Cerebellar cortex (tissue), 1 donor: ENCODE data around the gene ALDOC.
"Not testable (repeated sequence)": the region's sequence is repeated elsewhere in the genome, so short reads cannot be mapped to it uniquely, and the experiment has no call there.

ENCODE experiments used
- DNase-seq: peaks from one replicate; pipeline ENCODE4 v3.0.0-alpha.2; 2015; ENCODE audit warnings: low spot score

The ALDOC gene

DNA sequence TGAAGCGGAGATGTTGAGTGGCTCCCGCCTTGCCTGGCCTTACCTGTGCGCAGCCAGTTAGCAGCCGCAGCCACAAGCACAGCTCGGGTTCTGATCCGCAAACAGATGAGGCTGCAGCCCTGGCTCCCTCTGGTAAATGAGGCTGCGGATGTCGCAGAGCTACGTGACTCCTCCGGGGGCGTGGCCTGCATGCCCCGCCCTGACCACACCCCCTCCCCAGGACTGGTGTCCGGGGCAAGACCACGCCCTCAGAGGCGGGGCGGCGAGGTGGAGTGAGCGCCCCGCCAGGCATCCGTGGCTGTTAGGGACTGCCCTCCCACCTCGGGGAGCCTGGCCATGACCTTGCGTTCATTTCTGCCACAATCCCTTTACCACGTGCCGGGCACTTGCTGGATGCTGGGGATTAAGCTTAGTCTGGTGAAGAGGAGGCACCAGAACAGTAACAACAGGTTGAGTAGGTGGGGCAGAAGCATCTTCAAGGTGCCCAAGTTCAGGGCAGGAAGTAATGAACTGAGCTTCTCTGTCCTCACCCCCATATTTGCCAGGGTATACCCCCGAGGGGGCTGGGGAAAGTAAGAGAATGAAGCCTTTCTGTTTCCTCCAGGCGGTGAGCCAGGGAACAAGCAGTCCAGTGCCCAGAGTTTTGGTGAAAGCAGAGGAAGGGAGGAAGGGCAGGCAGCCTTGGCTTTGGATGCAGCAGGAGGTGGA, at the start of gene ALDOC:
TSS of gene ALDOC (minus strand) at position 138 of the 708 bp plus-strand sequence. CDS start 1,363 bp downstream, outside the sequence.
- peak; percentile 97 for DNase-seq

- DNase-seq: no peak
These were observed 47.5 kb upstream of the ALDOC start for GRCh38 chr17:28624148-28624547.

GRCh38 chr17:28623696-28624095, 47.0 kb upstream of the ALDOC start:
- no peak for DNase-seq

DNA sequence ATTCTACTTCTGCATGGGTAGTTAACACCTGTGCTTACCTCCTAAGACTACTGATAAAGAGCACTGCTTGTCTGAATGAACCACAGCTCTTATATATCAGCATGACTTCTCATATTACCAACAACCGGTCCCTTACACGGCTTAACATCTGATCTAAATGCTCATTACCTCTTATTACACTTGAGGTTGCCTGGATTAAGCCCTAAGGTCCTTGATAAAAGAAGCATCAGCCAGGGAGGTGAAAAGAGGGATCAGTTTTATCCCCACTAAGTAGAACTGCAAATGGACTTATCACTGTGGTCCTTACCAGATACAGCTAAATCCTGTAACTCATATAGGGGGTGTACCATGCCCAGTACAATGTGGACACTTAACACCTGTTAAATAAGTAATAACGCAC, 45.5 kb upstream of the ALDOC start:
- no peak for DNase-seq

- DNase-seq: no peak
These were observed 43.3 kb upstream of the ALDOC start for GRCh38 chr17:28620010-28620409.

DNA sequence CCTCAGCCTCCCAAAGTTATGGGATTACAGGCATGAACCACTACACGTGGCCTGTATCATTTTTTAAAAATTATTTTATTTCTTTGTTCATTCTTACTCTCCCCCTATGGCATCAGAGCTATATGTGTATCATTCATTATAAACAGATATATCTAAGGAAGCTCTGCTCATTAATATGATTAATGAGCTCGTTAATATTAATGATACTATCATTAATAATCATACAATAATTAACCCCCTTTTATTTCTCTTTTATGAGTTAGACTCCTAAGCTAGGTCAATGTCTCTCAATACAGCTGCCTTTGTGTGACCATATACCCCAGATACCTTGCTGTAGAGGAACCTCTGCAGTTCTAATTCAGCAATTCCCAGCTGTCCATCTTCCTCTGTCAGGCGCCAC, 41.8 kb upstream of the ALDOC start:
- DNase-seq: no peak

DNA sequence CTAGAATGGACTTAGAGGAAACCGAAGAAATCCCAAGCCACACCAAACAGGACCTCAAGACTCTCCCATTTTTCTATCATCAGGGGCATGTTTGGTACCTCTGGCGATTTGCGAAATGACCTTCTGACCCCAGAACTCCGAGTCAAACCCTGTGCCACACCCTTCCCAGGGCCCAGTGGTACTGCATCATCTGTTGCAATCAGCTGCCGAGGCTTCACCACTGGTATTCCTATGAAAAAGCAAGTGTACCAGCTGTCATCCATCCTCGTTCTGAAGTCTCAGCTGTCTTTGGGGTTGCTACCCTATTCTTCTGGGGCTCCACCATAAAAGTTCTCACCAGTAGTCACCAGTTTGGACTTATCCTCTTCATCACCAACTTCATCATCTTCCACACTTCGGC, 39.6 kb upstream of the ALDOC start:
- DNase-seq: no peak

- DNase-seq: no peak
These were observed 38.7 kb upstream of the ALDOC start for GRCh38 chr17:28615260-28615940.

DNA sequence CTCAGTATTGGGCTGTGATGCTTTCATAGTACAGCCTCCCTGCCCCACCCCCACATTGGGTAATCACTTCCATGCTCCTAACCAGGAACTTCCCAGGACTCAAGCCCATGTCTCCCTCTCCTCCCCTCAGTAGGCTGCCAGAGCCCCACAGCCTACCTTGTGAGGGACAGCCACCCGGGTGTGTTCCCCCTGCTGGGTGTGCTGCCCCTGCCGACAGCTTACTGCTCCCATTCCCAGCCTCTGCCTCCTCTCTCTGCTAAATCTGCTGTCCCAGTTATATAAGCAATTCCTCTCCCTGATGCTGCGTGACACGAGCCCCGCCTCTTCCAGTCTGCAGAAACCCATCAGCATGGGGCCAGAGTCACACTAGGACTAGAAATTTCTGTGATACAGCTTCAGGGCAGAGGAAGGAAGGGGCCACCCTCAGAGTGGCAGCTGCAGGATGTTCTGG, 37.3 kb upstream of the ALDOC start, which contains the start of gene RSKR:
TSS of gene RSKR (minus strand) at position 255 of the 451 bp plus-strand sequence. CDS start at position 231, 24 bp downstream.
- peak; percentile 39 for DNase-seq

- peak; percentile 65 for DNase-seq
These were observed 36.5 kb upstream of the ALDOC start for GRCh38 chr17:28612936-28613872.

- DNase-seq: no peak
These were observed 35.8 kb upstream of the ALDOC start for GRCh38 chr17:28612531-28612930.

DNA sequence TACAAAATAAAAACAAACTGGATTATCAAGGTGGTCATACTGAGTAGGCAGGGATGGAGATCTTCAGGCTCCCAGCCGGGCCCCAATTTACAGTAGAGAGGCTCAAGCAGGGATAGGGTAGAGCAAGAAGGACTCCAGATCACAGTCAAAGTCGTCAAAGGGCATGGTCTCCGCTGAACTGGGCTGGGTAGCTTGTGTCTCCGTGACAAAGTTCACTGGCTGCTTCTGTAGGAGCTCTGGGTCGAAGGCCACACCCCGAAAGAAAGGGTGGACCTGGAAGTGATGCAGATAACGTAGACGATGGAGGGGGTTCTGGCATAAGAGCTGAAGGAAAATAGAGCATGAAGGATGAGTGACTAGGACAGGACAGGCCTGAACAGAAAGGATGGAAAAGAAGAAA, 33.7 kb upstream of the ALDOC start:
- DNase-seq: no peak

DNA sequence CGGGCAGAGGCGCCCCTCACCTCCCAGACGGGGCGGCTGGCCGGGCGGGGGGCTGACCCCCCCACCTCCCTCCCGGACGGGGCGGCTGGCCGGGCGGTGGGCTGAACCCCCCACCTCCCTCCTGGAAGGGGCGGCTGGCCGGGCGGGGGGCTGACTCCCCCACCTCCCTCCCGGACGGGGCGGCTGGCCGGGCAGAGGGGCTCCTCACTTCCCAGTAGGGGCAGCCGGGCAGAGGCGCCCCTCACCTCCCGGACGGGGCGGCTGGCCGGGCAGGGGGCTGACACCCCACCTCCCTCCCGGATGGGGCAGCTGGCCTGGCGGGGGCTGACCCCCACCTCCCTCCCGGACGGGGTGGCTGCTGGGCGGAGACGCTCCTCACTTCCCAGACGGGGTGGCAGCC, 27.3 kb upstream of the ALDOC start:
- DNase-seq: not testable (repeated sequence)

DNA sequence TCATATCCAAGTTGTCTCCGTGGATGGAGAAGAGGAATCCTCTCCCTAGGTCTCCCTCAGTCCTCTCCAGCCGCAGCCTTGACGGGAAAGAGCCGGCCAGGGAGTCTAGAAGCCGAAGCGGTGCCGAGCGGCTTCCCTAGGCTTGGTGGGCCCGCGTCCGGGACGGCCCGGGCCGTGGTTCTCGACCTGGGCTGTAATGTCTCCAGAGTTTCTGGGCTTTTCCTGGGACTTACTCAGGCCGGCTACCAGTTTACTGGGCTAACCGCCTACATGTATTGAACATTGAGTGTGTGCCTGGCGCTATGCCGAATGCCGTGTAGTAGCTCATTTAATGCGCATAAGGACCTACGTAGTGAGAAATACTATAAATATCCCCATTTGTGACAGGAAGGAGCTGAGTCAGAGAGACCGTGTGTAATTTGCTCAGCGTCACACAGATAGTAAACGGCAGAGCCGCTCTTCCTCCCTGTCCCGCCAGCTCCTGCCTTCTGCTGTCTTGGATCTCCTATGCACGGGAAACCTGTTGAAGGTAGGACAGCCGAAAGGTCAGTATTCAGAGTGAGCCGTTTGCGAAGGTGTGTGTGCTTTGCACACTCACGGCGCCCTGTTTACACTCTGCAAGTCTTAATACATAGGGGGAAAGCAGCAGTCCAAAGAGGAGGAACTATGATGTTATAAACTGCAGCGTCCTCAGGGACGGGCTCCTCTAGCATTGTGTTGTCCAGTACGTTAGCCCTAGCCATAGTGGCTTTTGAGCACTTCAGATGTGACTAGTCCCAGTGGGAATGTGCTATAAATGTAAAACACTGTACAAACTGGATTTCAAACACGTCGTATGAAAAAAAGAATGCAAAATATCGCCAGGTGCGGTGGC, 22.9 kb upstream of the ALDOC start:
- DNase-seq: peak; percentile 67

DNA sequence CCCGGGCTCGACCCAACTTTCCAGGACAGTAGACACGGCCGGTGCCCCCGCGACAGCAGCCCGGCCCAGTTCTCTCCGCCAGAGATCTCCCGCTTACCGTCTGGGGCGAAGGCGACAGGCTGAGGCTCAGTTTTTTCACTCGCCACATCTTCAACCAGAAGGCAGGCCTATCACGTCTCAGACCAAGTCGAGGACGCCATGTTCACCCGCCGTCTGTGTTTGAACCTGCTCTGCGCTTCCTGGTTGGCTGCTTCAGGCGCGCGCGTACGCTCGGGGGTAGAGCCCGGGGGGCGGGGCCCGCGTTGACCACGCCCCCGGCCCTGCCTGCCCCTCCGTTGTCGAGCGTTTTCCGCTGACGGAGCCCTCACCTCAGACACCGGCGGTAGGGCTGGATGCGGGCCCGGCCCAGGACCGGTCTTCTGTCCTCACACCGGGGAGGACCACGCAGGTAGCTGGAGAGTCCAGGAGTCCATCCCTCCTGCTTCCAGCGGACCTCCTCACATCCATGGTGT, 22.2 kb upstream of the ALDOC start, which contains the start of gene SPAG5:
TSS of gene SPAG5 (minus strand) at position 227 of the 512 bp plus-strand sequence. CDS start at position 148, 79 bp downstream.
- DNase-seq: peak; percentile 93

DNA sequence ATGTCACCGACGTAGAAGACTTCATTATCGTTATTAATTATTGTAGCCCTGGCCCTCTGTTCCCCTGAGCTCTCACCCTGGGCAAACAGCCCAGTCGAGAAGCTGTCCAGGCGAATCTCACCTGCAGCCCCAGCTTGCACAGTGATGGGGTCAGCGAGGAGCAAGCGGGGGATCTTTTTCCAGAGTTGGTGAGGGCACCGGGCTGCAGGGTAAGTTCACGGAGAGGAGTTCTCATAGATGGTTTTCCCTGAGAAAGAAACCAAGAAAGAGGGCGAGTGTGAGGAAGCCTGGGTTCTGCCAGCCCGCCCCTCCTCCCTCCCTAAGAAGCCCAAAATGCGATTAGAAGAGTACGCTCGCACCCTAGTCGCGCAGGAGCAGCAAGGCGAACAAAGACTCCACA, 21.7 kb upstream of the ALDOC start:
- DNase-seq: no peak

GRCh38 chr17:28597606-28598383, 21.1 kb upstream of the ALDOC start:
- no peak for DNase-seq

DNA sequence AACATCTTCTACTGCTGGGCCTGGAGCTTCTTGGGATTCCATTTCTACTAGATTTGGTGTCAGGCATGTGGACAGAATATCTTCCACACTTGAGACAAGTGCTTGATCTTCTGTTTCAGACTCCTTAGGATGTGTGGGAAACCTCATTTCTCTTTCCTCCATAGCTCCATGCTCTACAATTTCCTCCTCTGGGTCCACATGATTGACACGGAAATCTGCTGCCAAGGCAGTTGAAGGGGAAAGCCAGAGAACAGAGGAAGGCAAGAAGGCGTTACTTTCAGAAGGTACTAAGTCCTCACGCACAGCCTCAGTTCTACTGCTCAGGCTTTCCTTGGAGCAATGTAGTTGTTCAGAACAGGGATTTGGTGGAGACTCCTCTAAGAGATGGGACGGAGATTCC, 15.6 kb upstream of the ALDOC start:
- no peak for DNase-seq

GRCh38 chr17:28585851-28586250, 9.2 kb upstream of the ALDOC start:
- DNase-seq: no peak

DNA sequence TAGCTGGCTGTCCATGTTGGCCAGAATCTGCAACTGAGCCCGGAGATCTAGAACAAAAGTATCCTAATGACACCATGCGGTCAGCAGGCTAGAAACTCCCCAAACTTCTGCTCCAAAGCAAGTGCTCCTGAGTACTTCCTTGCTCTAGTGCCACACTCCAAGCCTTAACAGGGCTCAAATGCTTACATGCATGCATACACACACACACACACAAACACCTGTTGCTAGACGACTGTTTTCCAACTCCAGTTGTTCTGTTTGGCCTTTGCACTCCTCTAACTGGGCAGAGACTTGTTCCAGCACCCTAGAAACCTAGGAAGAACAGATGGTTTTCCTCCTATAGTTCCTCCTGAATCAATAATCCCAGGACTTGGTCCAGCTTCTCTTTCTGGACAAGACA, 7.7 kb upstream of the ALDOC start:
- no peak for DNase-seq
